ENCODE results near the gene TMA16. TPM values are rescaled to one million over a fixed set of nuclear protein-coding genes. Genes with fewer than 3 reads are reported as not detected.

The TMA16 gene
- total and polyA plus RNA-seq, 2 of the 13 experiments (the other 11 are each of a cell fraction or from before 2014, with no cell fraction given) = 8.1 to 52.5 TPM

DNA sequence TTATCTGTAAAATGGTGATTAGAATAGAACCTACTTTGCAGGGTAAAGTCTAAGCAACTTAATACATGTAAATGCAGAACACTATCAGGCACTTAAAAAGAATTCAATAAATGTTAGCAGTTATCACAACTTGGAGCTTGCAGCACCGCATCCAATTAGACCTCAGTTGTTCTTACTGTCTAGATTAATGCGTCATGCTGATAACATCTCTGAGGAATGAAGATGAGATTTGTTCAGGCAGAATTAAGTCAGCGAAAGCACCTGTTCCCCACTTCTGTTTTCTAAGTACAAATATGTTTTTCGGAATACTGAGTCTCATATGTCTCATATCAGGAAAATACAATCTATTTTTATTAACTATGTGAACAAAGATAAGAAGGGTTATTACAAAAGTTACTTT is 58.7 kb downstream of the TMA16 start:
- H3K36me3 ChIP-seq (replicated peaks in 1 of 2; ENCODE audit: control insufficient read depth in 1 of 2, insufficient read depth in 2 of 2, low read length in 2 of 2) = no peaks in the 10 kb centered on the region; a peak in 1 of 5 replicates
- H3K4me2 ChIP-seq (ENCODE audit: low read depth, low read length) = no peak overlapping the region
- H3K79me2 ChIP-seq (ENCODE audit: insufficient read depth, low read length) = no peaks in the 10 kb centered on the region
- no peak for ATAC-seq
- WGBS (ENCODE audit: low lambda C conversion rate) = 64% methylated on average over 4 of the region's 4 CpGs
- ChIA-PET CTCF (ENCODE audit: low intra/inter-chr PET ratio, low total read pairs) (no interaction called here), POLR2A (interaction anchor here (0.9 kb wide), 1 partner anchor 59 kb away, joined by 3 read pairs; the partner anchor contains the start of gene TMA16)
- no peaks in the 10 kb centered on the region for H3K9me3 ChIP-seq (ENCODE audit: low read length)
- TF ChIP-seq CHD4 (IDR thresholded peaks at IDR 0.05; ENCODE audit: borderline replicate concordance, low read length) (no peak), PHB2 (IDR thresholded peaks at IDR 0.05; ENCODE audit: partially characterized antibody) (no peak), NFIC (IDR thresholded peaks at IDR 0.05; ENCODE audit: low read length) (no peak), NFKB2 (CRISPR knock-in tag; IDR thresholded peaks at IDR 0.05; ENCODE audit: borderline replicate concordance) (no peak), ZNF205 (CRISPR knock-in tag; IDR thresholded peaks at IDR 0.05) (no peak), HMG20B (CRISPR knock-in tag; conservative IDR thresholded peaks at IDR 0.05) (no peak), ZBTB8A (CRISPR knock-in tag; IDR thresholded peaks at IDR 0.05; ENCODE audit: borderline replicate concordance, low read depth) (no peak), CHCHD3 (CRISPR knock-in tag; IDR thresholded peaks at IDR 0.05) (no peak), ZNF17 (CRISPR knock-in tag; IDR thresholded peaks at IDR 0.05) (no peak), ZNF451 (CRISPR knock-in tag; IDR thresholded peaks at IDR 0.05) (no peak), ZNF703 (CRISPR knock-in tag; IDR thresholded peaks at IDR 0.05; ENCODE audit: borderline replicate concordance) (no peak)
- TF ChIP-seq, protein P1, sequence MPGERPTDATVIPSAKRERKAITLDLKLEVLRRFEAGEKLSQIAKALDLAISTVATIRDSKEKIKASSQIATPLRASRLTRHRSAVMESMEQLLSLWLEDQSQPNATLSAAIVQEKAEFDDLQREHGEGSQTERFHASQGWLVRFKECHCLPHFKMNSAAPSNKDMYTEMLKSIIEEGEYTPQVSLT (CRISPR knock-in tag; IDR thresholded peaks at IDR 0.05; ENCODE audit: borderline replicate concordance, low read depth) = no peak
- TF ChIP-seq, protein P2, sequence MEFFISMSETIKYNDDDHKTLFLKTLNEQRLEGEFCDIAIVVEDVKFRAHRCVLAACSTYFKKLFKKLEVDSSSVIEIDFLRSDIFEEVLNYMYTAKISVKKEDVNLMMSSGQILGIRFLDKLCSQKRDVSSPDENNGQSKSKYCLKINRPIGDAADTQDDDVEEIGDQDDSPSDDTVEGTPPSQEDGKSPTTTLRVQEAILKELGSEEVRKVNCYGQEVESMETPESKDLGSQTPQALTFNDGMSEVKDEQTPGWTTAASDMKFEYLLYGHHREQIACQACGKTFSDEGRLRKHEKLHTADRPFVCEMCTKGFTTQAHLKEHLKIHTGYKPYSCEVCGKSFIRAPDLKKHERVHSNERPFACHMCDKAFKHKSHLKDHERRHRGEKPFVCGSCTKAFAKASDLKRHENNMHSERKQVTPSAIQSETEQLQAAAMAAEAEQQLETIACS (CRISPR knock-in tag; IDR thresholded peaks at IDR 0.05) = no peak
- H3K9ac ChIP-seq (ENCODE audit: insufficient read depth, low read depth, low read length) = no peak overlapping the region
- 0 out of 2 replicates have a peak, but pooled peaks cover 6% of the 10 kb centered on the region for H3K4me1 ChIP-seq (ENCODE audit: insufficient read depth, low read length)
- no peak overlapping the region for H3K4me3 ChIP-seq (replicated peaks in 1 of 3; ENCODE audit: insufficient read depth in 1 of 3, low read depth in 2 of 3, low read length in 3 of 3)
- no TSS peak for BruUV-seq (replicated peaks)
- no peaks in the 10 kb centered on the region for H3K27me3 ChIP-seq (ENCODE audit: control insufficient read depth in 1 of 2, insufficient read depth in 2 of 2, low read length in 2 of 2)
- DNase-seq (ENCODE audit: low spot score) = no peak
- H2AFZ ChIP-seq (ENCODE audit: low read length) = no peak overlapping the region
- FAIRE-seq = no peak
- intact Hi-C loops (cut with micrococcal nuclease; ENCODE audit: unreplicated experiment) = no loop called here
- in situ Hi-C loops (cut with HindIII; ENCODE audit: extremely low pct_ligation_motif_present, low pct_unique_long_range_greater_than_20kb) = loop anchor here (10.0 to 25.0 kb wide), 2 partner anchors 112 to 1184 kb away; no protein-coding TSS in a partner anchor
- H3K27ac ChIP-seq (ENCODE audit: extremely low read length, insufficient read depth, low read length) = no peak overlapping the region
- H4K20me1 ChIP-seq (ENCODE audit: insufficient read depth, low read length) = no peaks in the 10 kb centered on the region

Measured in HepG2 (cell line).